C4-2B (cell line): Measurements from ENCODE around the gene BTBD16.

Experiments used
- CTCF ChIP-seq: fragments of 450-650 bp; conservative IDR thresholded peaks from 2 replicates; pipeline ENCODE4 v1.5.1; 2017; ENCODE audit warnings: mild to moderate bottlenecking
- ZFX ChIP-seq: fragments of 450-650 bp; IDR thresholded peaks from 2 replicates; pipeline ENCODE4 v1.6.1; 2017

GRCh38 chr10:122294511-122295450, 23.7 kb downstream of the BTBD16 start:
- TF ChIP-seq CTCF (no peak), ZFX (no peak)
